ENCODE results near the gene KCNMA1.

Gene KCNMA1

GRCh38 chr10:77445547-77445946 lies 192.1 kb downstream of the KCNMA1 start:
- no peak for DNase-seq (ENCODE audit: low read depth)

DNA sequence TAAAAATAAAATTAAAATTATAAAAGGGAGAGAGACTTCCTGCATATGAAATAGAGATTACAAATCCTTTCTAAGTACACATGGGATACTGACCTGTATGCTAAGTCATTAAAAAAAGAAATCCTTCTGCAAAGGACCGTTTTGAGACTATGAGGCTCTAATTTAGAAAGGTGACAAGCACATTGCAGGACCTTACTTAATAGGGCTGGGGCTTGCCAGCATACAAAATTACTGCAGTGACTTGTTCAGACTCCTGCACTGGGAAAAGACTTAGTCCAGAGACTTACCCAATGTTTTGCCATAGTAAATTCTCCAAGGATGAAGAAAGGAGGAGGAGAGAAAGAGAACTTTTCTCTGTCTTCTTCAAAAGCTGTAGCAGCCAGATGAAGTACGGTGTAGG lies 193.6 kb downstream of the KCNMA1 start:
- DNase-seq (ENCODE audit: low read depth): no peak

- no peak for DNase-seq (ENCODE audit: low read depth)
Observed at GRCh38 chr10:77442699-77443189, 194.9 kb downstream of the KCNMA1 start.

- DNase-seq (ENCODE audit: low read depth): no peak
Observed at GRCh38 chr10:77441353-77442166, 196.0 kb downstream of the KCNMA1 start.

DNA sequence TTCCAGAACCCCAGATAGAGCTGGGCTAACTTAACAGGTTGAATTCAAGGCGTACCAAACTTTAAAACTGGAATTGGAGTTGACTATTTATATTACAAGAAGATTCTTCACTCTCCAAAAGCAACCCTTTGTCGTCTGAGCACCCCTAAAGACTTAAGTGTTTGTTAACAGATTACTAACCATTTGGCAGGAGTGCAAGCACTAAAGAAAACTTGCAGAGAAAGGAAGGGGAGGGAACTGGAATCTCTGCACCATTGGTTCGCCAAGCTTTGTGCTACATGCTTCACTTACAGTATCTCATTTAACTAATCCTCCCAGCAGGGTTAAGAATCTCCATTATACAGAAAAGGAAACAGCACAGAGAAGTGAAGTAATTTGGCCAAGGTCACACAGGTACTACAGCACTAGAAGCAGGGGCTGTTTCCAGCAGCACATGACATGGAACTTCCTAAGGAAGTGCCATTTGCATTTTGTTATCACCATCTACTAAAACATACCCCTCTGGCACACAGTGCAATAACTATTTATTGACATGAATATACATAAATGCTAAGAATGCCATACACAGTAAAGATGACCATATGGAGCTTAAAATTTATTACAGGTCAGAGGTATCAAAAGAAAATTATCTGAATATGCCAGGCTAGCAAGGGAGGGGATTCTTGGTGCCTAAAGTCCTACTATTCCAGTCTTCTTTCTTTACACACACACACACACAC lies 201.2 kb downstream of the KCNMA1 start:
- DNase-seq (ENCODE audit: low read depth): no peak

DNA sequence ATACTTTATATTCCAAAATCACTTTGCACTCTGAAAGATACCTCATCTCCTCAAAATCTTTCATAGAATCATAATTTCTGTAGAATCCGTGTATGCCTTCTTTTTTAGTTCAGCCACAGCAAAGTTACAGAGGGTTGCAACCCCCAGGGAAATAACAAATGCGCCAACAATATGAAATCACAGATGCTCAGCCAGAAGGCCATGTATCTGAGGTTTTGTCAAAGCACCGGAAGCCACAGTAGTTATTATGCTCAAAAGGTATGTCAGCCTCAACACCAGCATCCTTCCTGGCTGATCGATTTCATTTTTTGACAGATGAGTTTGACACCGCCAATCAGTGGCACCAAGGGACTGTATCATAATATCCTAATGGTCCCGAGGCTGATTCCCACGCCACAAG lies 204.1 kb downstream of the KCNMA1 start:
- no peak for DNase-seq (ENCODE audit: low read depth)

DNA sequence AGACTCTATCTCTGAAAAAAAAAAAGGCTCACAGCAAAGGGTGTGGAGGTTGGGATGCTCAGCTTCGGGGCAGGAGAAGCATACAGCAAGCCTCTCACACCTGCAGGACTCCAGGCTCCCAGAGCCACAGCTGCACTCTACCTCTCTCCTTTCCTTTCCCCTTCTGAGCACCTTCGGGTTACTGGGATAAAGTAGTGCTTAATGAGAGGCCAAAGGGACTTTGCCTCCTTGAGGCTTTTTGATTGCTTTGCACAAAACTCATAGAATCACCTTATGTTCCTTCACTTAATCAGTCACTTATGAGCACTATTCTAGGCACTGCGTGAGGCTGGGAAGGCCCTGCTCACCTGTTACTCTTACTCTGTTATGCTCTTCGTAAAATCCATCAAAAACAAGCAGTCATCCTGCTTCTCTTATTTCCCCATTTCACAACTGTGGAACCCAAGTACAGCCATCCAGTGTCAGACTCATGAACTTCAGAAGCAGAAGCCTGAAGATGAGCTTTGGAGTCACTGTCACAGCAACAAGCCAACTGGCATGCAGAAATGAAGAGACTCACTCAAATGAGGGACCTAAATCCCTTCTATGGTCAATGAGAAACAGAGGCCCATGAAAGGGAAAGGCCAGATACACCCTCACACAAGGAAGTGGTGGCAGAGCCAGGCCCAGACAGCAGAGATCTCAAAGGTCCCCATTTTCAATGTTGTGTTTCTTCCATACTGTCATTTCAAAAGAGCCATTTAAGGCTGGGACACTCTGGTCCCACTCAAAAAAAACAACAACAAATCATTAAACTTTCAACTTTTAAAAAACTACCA lies 205.4 kb downstream of the KCNMA1 start:
- no peak for DNase-seq (ENCODE audit: low read depth)

DNA sequence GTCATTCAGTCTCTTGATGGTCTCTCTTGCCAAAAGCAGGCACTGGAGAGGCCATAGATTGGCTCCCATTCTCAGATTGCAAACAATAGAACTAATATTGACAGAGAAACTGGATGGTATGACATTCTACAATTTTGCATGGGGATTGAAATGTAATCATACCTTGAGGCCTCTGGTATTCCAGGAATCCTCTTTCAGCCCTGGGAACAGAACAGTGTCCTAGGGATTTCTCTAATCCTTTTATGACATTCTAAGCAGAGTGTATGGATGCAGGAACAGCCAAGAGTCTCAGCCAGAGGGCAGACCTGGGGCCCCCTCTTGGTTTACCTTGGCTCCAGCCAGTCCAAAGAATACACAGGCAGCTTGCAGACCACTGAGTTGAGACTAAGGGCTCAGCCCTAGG lies 206.4 kb downstream of the KCNMA1 start:
- no peak for DNase-seq (ENCODE audit: low read depth)

GRCh38 chr10:77430530-77430929 lies 207.1 kb downstream of the KCNMA1 start:
- no peak for DNase-seq (ENCODE audit: low read depth)

DNA sequence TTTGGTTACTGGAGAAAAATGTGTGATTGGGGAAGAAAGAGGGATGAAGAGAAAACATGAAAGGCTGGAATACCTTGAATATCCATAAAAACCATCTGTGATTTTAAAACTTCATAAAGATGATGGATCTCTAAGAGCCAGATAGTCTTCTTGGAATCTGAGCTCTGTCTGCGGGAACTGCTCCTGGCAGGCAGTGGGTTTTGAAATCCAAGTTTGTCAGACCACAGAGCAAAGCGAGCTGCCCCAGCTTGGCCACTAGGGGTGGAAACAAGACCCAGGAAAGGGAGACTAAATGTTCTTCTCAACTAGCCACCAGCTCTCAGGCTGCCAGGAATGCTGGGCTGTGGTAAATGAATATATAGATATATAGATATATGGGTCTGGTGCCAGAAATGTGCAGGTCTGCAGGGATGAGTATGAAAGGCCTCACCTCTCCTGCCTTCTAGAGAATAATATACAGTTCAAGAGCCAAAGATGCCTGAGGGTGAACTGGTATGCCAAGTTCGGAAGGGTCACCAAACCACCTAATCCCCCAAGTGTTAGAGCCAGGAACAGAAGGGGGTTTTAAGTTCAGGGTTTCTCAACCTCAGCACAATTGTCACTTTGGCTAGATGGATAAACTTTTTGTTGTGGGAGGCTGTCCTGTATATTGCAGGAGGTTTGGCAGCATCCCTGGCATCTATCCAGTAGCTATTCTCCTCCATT lies 208.8 kb downstream of the KCNMA1 start:
- no peak for DNase-seq (ENCODE audit: low read depth)

GRCh38 chr10:77424257-77424656 lies 213.4 kb downstream of the KCNMA1 start:
- no peak for DNase-seq (ENCODE audit: low read depth)

DNA sequence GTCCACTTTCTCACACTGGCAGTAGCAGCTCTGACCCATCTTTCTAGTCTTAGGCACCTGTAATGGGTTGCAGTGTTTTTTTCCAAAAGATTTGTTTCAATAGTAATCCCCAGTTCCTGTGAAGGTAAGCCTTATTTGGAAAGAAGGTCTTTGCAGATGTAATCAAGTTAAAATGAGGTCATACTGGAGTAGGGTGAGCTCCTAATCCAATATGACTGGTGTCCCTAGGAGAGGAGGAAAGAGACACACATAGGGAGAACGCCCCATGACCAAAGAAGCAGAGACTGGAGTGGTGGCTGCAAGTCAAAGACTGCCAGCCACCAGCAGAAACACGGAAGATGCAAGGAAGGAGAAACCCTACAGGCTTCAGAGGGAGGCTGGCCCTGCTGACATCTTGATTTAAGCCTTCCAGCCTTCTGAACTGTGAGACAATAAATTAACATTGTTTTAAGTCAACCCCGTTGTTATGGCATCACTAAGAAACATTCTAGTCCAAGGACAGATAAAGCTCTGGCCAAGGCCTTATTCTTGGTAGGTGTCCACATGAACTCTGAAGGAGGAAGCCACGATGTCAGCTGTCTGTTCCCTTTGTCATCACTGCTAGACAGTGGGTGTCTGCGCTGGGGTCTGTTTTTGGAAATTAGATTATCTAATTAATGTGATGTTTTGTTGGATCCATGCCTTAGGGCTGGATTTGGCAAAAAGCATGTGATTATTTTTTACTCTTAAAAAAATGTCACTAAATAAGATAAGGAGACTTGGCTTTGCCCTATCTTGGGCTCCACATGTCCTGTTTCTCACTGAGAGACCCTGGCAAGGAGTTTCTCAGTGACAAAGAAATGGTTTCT lies 214.9 kb downstream of the KCNMA1 start:
- DNase-seq (ENCODE audit: low read depth): no peak

- DNase-seq (ENCODE audit: low read depth): no peak
Observed at GRCh38 chr10:77421591-77421990, 216.0 kb downstream of the KCNMA1 start.

DNA sequence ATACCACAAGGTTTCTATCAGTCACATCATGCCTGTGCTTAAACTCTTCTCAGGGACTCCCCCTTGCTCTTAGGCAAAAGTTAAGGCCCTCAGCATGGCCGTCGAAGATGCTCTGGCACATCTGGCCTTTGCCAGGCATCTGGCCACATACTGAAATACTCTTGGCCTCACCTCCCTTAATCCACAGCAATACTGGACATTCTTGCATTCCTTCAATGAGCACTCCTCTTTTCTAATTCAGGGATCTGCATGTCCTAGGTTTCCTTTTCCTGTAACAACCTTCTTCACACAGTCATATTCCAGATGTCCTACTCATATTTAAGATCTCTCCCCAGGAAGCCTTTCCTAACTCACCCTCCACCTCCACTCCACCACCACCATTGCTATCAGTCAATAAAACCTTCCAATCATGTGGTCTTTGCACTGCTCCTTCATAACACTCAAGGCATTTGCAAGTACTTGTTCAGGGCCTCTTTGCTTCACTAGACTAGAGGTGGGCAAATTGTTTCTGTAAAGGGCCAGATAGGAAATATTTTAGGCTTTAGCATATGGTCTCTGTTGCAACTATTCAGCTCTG lies 216.6 kb downstream of the KCNMA1 start:
- no peak for DNase-seq (ENCODE audit: low read depth)

DNA sequence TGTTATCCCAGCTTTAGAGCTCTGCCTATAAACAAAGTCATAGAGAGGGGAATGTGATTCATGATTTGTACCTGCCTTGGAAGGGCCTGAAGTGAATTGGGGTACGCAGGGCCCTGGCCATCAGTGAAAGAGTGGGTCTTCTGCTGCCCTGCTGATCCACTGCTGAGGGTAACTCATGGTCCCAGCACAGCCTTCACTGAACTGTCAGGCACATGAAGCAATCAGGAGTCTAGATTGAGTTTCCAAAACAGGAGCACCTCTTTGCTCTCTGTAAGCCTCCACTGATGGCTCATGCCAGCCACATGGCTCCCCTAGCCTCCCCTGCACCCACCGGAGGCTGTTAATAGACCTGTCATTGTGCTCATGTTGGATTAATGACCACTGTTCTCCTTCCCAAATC lies 217.6 kb downstream of the KCNMA1 start:
- no peak for DNase-seq (ENCODE audit: low read depth)

GRCh38 chr10:77419056-77419455 lies 218.6 kb downstream of the KCNMA1 start:
- no peak for DNase-seq (ENCODE audit: low read depth)

DNA sequence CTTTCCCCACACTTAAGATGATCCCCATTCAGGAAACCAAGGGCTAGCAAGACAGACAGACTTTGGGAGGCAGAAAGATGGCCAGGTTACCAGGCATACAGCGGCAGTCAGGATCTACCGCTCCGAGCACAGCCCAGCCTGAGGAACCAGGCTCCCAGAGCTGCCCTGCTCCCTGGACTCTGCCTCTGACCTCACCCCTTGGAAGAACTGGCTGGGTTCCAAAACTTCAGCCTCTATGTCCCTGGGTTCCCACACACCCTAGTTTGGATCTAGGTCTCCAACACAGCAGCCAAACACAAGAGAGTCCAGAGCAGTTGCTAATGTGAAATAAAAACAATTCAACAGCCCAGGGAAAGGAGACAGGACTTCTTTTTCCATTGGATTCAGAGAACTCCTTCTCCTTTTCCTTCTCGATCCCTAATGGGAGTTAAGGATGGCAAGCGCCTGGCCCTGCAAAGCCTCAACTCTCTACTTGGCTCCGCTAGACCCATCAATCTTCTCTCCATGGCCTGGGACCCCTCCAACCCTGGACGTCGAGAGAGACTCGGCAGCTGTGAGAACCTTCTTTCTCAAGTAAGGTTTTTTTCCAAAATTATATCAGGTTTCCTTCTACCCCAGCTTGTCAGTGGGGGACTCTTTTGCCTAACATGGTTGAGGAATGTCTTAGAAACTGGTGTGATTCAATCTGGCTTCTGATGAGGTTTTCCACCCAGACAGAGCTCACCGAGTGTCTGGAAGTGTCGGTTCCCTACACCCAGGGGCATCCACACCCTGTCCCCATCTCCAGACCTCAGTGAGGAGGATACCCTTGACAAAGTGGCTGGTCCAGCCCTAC lies 219.6 kb downstream of the KCNMA1 start:
- no peak for DNase-seq (ENCODE audit: low read depth)

DNA sequence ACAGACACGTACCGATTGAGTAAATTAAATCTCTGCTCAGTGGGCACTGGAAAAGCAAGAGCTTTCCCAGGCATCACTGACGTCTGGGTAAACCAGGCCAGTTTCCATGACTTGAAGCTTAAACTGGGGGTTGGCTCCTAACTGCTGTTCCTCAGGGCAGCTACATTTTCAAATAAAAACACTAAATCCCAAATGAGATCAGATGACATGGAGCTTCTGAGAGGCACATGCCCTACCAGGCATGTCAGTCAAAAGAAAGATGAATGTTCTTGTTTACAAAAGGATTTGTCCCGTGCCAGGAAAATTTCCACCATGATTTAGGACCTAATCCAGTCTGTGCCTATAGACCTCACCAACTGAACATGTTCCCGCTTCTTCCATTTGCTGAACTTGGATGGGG lies 220.2 kb downstream of the KCNMA1 start:
- DNase-seq (ENCODE audit: low read depth): no peak

- DNase-seq (ENCODE audit: low read depth): no peak
Observed at GRCh38 chr10:77416311-77417135, 221.1 kb downstream of the KCNMA1 start.

Data from CMK (cell line).